Dermis blood vessel endothelial cell (primary cell): ENCODE measurements around the gene RAN. TPM values are rescaled to one million over a fixed set of nuclear protein-coding genes. Genes with fewer than 3 reads are reported as not detected.
"Not testable (repeated sequence)": the region's sequence is repeated elsewhere in the genome, so short reads cannot be mapped to it uniquely, and the experiment has no call there.

Experiments
- DNase-seq: peaks from one replicate; pipeline ENCODE4 v3.0.0; 2010
- total RNA-seq: library from RNA; depleted of rRNA; stranded (reverse); fragments of >200 nt; gene quantifications from 2 replicates; pipeline ENCODE4 v1.2.3, GENCODE V29; 2014

Gene RAN
- total RNA-seq = 653 and 1,243 TPM in 2 replicates

DNA sequence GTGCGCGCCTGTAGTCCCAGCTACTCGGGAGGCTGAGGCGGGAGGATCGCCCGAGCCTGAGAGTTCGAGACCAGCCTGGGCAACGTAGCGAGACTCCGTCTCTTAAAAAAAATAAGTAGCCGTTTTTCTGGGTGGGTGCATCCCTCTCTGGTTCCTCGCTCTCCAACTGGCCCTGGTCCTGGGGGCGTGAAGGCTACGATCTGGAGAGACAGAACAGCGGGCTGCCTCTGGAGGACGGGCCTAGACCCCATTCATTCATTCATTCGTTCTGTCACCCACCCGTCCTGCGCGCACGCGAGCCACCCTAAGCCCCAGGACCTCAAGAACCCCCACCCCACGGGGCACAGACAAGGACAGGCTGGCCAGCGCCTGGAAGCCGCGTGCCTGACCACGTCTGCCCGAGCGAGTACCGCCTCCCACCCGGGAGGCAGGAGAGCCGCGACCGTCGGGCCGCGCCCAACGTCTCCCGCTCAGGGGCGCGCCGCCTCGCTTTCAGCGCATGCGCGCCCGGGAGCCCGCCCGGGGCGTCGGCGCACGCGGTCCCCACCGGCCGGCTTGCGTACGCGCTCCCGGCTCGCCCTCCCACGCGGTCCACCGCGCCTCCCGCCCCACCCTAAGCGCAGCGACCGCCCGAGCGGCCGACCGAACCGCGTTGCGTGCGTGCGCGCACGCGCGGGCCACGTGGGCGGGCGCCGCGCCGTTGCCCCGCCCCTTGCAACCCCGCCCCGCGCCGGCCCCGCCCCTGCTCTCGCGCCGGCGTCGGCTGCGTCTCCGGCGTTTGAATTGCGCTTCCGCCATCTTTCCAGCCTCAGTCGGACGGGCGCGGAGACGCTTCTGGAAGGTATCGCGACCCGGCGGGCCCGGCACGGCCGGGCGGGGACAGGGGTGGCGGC, at the start of gene RAN:
RAN (plus strand) TSS at position 781 of the 893 bp plus-strand sequence. CDS start 528 bp downstream, outside the sequence.
- DNase-seq = peak; percentile 95

DNA sequence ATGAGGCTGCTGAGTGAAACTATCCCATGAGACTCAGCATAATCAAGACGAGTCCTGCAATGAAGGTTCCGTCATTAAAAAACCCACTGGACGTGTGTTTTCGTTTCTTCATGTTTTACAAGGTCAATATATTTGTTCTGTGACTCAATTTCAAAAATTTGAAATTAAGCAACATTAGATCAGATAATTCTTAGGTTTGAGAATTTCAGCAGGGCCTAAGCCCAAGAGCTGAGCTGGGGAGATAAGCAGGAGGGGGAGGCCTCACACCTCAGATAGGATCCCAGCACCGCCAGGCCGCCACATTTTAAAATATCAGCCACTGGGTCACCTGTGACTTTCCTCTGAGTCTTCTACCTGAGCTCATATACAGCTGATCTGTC, 46.1 kb upstream of the RAN start:
- DNase-seq = no peak

DNA sequence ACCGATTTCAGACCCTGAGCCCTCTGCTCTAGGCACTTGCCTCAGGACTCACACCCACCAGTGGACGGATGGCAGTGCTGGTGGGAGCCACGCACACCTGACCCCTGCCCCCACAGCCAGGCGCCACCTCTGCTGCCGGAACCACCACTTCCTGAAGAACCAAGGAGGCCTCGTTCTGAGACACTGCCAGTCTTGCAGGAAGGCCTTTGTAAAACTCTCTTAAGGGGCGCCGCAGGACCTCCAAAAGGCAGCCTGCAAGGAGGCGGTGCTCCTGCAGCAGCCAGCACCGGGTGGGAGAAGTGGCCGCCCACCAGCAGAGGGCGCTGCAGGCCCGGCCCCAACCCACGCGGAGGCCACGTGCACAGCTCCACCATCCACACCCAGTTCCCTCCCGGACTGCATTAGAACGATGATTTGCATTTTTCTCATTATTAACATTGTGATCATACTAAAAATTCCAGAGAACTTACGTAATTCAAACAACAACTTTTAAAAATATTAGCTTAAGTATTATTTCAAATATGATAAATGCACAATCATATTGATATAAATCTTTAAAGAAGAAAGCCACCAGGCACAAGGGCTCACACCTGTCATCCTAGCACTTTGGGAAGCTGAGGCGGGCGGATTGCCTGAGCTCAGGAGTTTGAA, 45.6 kb upstream of the RAN start:
- peak; percentile 49 for DNase-seq

DNA sequence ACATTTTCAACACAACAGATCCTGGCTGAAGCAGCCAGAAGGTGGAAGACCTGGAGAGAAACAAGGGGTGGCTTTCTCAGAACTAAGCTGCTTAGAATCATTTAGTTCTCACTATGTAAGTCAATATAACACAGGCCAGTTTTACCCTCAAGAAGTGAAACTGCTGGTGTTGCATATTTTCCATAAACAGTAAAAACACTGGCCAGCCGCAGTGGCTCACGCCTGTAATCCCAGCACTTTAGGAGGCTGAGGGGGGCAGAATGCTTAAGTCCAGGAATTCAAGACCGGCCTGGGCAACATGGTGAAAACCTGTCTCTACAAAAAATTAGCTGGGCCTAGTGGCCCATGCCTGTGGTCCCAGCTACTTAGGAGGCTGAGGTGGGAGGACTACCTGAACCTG, 44.4 kb upstream of the RAN start:
- DNase-seq = no peak

DNA sequence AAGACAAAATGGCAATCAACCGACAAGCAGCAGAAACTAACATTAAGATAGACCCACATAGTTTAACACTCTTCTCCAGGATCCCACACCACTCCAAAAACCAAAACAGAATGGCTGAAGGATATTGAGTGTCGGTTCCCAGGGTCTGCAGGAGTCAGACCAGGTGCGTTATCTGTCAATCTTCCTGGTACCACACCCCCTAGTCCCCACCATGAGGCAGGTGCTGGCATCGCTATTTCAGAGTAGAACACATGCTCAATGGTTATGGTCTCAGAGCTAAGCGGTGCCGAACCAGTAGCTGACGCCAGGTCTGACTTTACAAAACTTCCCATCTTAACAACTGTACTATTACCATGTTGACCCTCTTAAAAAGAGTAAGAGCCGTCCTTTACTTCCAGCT, 43.0 kb upstream of the RAN start:
- no peak for DNase-seq

DNA sequence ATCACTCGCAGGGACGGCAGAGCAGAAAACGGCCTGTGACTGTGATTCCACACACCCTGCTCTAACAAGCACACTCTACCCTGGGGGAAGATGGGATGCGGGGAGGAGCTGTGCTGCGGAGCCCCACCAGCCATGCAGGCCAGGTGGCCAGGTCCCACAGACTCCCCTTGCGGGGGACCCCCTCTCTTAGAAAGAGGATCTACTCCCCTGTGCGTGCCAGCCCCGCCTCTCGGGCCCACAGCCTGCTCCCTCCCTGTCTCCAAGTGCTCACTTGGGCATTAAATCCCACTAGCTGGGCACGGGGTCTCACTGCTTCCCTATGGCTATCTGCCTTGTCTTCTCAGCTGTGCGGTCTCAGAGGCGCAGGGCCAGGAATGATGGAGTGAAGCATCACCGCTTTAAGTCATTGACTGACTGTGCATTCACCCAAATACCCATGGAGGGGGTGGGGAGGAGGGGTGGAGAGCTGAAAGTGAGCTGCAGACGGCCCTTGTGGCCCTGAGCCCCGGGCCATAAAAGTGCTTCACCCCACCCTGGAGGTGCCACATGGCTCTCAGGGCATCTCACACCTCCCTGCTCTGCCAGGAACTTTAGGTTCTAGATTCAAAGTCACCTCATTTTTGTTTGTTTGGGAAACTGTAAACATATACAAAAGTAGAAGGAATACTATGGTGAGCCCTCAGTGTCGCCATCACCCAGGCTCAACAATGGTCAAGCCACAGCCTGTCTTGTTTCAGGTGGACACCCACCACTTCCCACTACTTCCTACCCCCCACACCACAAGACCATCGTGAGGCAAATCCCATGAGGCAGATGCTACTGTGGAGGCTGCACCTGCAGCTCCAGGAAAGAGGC, 42.2 kb upstream of the RAN start:
- no peak for DNase-seq

DNA sequence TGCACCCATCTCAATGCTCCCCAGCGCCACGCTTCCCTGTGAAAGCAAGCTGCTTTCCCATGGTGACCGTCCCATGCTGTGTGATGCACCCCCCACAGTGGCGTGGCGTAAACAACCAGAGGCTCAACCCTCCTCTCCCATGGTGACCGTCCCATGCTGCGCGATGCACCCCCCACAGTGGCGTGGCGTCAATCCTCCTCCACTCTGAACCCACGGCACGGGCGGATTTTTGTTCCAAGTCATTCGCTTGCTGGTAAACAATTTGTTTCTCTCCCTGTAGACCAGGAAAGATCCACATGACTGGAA, 41.7 kb upstream of the RAN start:
- DNase-seq = no peak

DNA sequence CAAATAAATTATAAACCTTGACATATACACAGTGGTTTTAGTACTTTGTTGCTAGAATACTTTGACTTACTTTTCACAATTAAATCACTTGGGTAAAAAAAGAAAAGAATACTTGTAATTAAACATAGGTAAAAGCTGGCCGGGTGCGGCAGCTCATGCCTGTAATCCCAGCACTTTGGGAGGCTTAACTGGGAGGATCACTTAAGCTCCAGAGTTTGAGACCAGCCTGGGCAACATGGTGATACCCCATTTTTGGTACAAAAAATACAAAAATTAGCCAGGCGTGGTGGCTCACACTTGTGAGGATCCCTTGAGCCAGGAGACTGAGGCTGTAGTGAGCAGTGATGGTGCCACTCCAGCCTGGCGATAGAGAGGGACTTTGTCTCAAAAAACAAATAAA, 40.6 kb upstream of the RAN start:
- no peak for DNase-seq

DNA sequence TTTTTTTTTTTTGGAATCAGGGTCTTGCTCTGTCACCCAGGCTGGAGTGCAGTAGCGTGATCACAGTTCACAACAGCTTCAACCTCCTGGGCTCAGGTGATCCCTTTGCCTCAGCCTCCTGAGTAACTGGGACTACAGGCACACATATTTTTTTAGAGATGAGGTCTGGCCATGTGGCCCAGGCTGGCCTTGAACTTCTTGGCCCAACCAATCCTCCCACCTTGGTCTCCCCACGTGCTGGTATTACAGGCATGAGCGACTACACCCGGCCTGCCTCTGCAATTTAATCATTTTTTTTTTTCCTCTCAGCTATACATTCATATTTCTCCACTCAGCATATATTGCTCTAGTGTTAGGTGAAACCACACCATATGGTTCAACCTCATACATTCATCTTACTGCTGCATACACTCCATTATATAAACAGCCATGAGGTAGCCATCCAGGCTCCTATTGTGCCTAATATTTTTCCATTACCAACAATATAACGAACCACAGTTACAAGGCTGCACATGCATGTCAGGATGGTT, 39.9 kb upstream of the RAN start:
- no peak for DNase-seq

DNA sequence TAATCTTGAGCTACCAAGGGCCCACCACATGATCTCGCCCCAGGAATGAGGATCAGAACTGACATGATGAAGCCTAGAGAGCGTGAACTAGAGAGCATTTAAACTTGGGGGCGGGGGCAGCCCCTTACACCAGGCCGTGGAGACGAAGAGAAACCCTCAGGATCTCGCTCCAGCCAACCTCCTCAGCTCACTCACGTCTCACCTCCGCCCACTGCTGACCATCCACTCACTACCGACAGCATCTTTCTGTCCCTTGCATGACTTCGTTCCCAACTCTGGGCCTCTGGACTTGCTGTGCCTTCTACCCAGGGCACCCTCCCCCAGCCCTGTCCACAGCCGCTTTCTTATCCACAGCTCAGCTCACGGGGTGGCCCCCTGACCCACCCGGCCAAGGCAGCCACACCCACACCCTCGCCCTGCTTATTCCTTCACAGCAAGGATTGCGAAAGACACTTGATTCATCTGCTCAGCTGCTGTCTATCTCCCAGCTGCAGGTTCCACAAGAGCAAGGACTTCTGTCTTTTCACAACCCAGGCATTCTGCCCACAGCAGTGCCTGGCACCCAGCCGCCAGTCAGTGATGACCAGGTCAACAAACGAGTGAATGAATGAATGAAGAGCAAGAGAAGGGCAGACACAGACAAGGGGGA, 39.2 kb upstream of the RAN start:
- DNase-seq = no peak

DNA sequence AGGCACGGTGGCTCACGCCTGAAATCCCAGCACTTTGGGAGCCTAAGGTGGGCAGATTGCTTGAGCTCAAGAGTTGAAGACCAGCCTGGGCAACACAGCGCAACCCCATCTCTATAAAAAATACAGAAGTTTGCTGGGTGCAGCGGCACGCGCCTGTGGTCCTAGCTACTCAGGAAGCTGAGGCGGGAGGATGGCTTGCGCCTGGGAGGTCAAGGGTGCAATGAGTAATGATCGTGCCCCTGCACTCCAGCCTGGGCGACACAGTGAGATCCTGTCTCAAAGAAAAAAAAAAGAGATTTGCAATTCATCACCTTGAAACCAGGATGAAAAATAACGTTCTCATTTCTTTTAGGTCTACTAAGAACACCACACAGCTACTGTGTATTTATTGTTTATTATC, 36.9 kb upstream of the RAN start:
- no peak for DNase-seq

DNA sequence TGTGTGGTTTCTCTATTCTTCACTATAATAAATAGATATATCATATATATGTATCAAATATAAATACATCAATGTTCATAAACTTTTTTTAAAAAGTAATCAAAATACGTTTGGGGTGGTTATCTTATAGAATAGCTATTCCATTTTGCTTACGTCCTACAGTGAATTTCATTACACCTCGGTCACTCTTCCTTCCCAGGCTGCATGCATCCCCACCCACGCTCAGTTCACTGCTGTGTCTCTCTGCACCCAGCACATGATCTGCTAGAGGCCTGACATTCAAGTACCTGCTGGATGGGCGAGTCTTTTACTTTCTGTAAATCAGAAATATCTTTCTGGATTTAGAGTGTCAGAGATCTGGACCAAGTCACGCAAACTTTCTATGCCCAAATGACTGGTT, 36.4 kb upstream of the RAN start:
- DNase-seq = no peak

DNA sequence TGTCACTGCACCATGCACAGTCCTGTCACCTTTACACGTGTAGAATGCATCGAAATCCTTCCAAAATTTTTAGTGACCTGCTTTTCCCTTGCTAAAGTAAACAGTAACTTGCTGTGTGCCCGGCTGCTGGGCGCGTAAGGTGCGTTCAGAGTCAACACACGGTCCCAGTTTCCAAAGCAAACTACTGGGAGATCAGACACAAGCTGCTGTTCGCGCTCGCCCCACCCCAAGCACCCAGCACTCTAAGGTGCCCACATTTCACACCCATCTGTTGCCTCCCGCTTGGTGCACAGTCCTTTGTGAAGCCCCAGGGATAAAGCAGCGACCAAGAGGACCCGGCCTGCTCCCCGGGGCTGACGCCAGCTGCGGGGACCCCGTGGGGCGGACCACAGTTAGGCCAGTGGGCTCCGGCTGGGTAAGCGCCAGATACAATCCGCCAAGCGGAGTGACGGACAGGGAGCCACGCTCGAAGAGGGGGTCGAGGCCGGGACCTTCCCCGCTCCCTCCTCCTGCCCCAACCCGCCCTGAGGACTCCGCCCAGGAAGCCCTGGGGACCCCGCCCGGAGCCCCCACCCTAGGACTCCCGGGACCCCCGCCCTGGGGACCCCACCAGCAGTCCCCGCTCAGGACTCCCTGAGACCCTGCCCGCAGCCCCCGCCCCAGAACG, 33.4 kb upstream of the RAN start:
- peak; percentile 36 for DNase-seq

DNA sequence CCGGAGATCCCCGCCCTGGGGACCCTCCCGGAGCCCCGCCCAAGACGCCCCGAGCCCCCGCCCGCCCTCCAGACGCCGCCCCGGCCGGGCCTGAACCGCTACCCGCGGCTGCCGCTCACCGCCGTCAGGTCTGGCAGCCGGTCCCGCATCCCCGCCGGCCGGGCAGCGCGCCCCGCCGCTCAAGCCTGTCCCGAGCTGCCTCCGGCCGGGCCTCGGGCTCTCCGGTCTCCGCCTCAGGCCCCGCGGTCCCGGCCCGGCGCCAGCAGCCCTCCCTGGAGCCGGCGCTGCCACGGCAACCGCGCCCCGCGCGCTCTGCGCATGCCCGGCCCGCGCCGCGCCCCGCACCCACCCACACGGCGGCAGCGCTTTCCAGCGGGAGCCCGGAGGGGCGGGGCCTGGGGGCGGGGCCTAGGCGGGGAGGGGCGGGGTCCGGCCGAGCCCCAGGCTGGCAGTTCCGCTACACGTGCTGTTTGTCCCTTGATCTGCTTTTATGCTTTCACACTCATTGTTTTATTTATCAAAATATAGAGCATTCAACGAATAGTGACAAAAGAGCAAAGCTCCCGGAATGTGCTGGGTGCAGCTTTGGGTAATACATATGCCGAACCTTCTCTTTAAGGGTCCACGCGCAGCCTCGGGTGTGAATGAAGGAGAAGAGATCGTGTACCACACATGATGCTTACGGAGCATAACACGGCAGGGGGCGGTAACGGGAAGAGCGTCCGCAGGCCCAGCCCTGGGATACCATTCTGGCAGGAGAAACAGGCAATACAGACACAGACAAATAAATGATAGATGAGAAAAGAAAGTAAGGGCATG, 32.7 kb upstream of the RAN start, which contains the start of gene STX2:
STX2 (minus strand) TSS at position 300 of the 819 bp plus-strand sequence; CDS start at position 149, 151 bp downstream.
- DNase-seq = peak; percentile 85

DNA sequence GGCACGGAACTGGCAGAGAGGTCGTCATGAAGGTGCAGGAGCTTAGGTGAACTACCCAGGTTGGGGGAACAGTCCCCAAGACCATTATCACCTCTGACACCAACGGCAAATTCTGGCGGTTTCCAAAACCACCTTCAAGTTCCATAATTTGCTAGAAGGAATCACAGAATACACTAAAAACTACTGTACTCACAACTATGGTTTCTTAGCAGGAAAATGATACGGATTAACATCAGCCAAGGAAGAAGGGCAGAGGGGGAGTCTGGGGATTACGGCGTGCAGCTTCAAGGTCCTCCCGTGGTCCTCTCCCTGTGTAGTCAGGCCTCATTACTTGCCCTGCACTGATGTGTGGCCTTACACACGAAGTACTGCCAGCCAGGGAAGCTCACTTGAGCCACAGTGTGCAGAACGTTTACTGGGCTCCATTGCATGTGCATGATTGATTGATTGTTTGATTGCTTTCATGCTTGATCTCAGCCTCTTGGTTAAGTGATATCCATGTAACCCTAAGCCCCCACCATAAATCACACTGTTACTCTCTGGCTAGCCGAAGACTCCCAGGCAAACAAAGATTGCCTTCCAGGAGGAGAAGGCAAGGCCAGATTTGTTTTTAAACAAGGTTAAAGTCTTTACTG, 32.0 kb upstream of the RAN start:
- DNase-seq = no peak

DNA sequence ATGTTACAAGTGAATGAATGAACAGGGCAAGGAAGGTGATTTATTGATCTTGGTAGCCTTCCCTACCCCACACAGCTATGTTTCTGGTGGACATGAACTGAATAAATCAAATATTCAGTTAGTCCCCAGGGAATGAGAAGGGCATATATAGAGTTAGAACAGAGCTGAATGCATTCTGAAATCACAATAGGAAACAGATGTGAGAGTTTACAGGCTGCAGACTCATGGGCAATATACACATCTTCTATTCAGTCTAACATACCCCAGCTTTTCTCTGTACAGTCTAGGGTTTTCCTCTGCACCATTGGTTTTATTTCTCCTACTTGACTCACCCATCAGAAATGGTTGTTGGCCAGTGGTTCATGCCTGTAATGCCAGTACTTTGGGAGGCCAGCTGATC, 25.5 kb upstream of the RAN start:
- DNase-seq = no peak

DNA sequence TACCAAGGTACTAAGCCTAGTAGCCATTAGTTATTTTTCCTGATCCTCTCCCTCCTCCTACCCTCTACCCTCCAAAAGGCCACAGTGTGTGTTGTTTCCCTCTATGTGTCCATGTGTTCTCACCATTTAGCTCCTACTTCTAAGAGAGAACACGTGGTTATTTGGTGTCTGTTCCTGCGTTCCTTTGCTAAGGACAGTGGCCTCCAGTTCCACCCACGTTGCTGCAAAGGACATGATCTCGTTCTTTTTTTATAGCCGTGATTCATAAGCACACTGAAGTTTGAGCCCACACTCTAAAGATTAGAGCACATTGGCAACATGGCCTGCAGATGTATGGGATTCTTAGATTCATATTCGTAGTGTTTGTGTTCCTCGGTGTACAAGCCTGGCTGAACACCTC, 24.8 kb upstream of the RAN start:
- DNase-seq = no peak

DNA sequence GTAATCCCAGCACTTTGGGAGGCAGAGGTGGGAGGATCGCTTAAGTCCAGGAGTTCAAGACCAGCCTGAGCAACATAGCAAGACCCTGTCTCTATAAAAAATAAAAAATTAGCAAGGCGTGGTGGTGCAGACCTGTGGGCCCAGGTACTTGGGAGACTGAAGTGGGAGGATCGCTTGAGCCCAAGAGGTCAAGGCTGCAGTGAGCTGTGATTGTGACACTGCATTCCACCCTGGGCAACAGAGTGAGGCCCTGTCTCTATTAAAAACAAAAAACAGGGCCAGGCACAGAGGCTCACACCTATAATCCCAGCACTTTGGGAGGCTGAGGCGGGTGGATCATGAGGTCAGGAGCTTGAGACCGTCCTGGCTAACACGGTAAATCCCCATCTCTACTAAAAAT, 23.8 kb upstream of the RAN start:
- not testable (repeated sequence) for DNase-seq

DNA sequence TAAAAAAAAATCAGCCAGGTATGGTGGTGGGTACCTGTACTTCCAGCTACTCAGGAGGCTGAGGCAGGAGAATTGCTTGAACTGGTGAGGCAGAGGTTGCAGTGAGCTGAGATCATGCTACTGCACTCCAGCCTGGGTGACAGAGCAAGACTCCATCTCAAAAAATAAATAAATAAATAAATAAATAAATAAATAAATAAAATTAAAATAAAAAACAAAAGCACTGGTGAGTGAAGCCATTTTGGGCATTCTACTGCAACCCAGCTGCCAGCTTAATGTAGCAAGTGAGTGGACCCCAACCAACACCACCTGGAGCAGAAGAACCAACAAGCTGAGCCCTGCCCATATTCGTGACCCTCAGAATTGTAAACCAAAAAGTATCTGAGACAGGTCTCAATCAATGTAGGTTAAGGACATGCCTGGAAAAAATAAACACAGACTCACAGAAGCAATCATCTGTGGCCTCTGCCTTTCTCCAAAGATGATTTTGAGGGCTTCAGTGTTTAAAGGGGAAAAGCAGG, 23.0 kb upstream of the RAN start:
- DNase-seq = not testable (repeated sequence)
